ENCODE measurements around the gene PAPPA.

- TF ChIP-seq CTCF (conservative IDR thresholded peaks at IDR 0.05) (no peak), EZH2 (IDR thresholded peaks at IDR 0.05; ENCODE audit: low read depth) (no peak)
Observed at GRCh38 chr9:116116393-116116792, 37.2 kb upstream of the PAPPA start.

Measured in PC-9 (cell line).